Esophagus squamous epithelium (tissue), 4 donors: ENCODE measurements around the gene CFAP90.

Experiments used
- POLR2A ChIP-seq, 4 donors: fragments of 450-650 bp; IDR thresholded peaks; one replicate each; pipeline ENCODE4 v1.6.1; 2017; ENCODE audit warnings: antibody characterized with exemption in 4 of 4, mild to moderate bottlenecking in 4 of 4, moderate library complexity in 3 of 4
- TF ChIP-seq, protein P1 (sequence below), 6 experiments: fragments of 450-650 bp in 4 of 6; fragments of 200-600 bp in 2 of 6; sonication (generic) in 2 of 6; IDR thresholded peaks; one replicate each; pipeline ENCODE4 v1.5.1; 2016 to 2019; ENCODE audit warnings: antibody characterized with exemption in 6 of 6, mild to moderate bottlenecking in 4 of 6, moderate library complexity in 4 of 6

DNA sequence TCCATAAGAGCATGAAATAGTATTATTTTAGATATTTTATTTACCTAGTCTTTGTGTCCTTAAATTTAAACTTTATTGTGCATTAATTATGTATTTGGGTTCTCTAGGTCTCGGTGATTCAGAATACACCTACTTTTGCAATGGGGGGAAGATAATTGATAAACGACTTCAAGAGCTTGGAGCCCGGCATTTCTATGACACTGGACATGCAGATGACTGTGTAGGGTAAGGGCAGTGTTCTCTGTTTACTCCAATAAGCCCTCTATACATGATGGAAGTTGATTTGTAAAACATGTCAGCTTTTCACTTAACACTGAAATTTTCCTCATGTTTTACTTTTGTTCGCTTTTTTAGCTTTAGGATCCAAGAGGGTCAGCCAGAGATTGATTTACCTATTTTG lies 24.2 kb upstream of the CFAP90 start:
- TF ChIP-seq, protein P1, sequence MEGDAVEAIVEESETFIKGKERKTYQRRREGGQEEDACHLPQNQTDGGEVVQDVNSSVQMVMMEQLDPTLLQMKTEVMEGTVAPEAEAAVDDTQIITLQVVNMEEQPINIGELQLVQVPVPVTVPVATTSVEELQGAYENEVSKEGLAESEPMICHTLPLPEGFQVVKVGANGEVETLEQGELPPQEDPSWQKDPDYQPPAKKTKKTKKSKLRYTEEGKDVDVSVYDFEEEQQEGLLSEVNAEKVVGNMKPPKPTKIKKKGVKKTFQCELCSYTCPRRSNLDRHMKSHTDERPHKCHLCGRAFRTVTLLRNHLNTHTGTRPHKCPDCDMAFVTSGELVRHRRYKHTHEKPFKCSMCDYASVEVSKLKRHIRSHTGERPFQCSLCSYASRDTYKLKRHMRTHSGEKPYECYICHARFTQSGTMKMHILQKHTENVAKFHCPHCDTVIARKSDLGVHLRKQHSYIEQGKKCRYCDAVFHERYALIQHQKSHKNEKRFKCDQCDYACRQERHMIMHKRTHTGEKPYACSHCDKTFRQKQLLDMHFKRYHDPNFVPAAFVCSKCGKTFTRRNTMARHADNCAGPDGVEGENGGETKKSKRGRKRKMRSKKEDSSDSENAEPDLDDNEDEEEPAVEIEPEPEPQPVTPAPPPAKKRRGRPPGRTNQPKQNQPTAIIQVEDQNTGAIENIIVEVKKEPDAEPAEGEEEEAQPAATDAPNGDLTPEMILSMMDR (IDR thresholded peaks at IDR 0.05) = no peak
- TF ChIP-seq POLR2A (IDR thresholded peaks at IDR 0.05) = no peak
